GM13976 (cell line): ENCODE data around the gene PAX7.

Source experiments
- DNase-seq: peaks from one replicate; pipeline ENCODE4 v3.0.0; 2012; ENCODE audit warnings: low spot score
- CTCF ChIP-seq: IDR thresholded peaks from 2 replicates; pipeline ENCODE4 v1.5.1; 2012; ENCODE audit warnings: borderline replicate concordance, mild to moderate bottlenecking; ENCODE audit not compliant: insufficient read depth; ENCODE audit errors: extremely low read depth, missing control alignments, control extremely low read depth
- in situ Hi-C: fragments of 300-500 bp; cut with MboI; formaldehyde crosslinking; loops from one replicate; pipeline ENCODE4 v1.12.0; 2022; ENCODE audit warnings: low sequenced_read_pairs, mixed read lengths, inconsistent platforms; ENCODE audit not compliant: unreplicated experiment

PAX7 gene

GRCh38 chr1:18722270-18722669 is 91.6 kb downstream of the PAX7 start:
- in situ Hi-C loops = no loop called here
- TF ChIP-seq CTCF = no peak
- DNase-seq = no peak

GRCh38 chr1:18723206-18723605 is 92.6 kb downstream of the PAX7 start:
- no peak for TF ChIP-seq CTCF
- no peak for DNase-seq
- in situ Hi-C loops = no loop called here

- no peak for TF ChIP-seq CTCF
- DNase-seq = no peak
- in situ Hi-C loops = no loop called here
These were observed 93.2 kb downstream of the PAX7 start for GRCh38 chr1:18723701-18724411.

GRCh38 chr1:18724801-18725200 is 94.2 kb downstream of the PAX7 start:
- TF ChIP-seq CTCF = no peak
- in situ Hi-C loops = no loop called here
- no peak for DNase-seq

- in situ Hi-C loops = no loop called here
- TF ChIP-seq CTCF = no peak
- DNase-seq = no peak
These were observed 94.7 kb downstream of the PAX7 start for GRCh38 chr1:18725231-18725895.

- in situ Hi-C loops = no loop called here
- DNase-seq = no peak
- TF ChIP-seq CTCF = no peak
These were observed 95.7 kb downstream of the PAX7 start for GRCh38 chr1:18726368-18726767.
